HFF-Myc (cell line): Measurements from ENCODE around the gene CRB2.

ENCODE experiments used
- DNase-seq: peaks from one replicate; pipeline ENCODE4 v3.0.0-alpha.2; 2011; ENCODE audit warnings: low read depth; ENCODE audit errors: extremely low read depth
- H3K4me3 ChIP-seq: replicated peaks from 2 replicates; pipeline ENCODE4 v1.5.1; 2011; ENCODE audit warnings: low read depth, mild to moderate bottlenecking, control low read depth, low read length
- CTCF ChIP-seq: IDR thresholded peaks from 2 replicates; pipeline ENCODE4 v1.5.1; 2012; ENCODE audit warnings: mild to moderate bottlenecking, low read depth, low read length, control low read depth; ENCODE audit errors: missing control alignments

CRB2 gene

GRCh38 chr9:123380852-123381705 lies 25.1 kb downstream of the CRB2 start:
- no peak overlapping the region for H3K4me3 ChIP-seq
- TF ChIP-seq CTCF = no peak
- no peak for DNase-seq

- no peak overlapping the region for H3K4me3 ChIP-seq
- no peak for DNase-seq
- no peak for TF ChIP-seq CTCF
Observed at GRCh38 chr9:123382653-123383511, 26.9 kb downstream of the CRB2 start.

GRCh38 chr9:123383512-123384170 lies 27.6 kb downstream of the CRB2 start:
- H3K4me3 ChIP-seq = no peak overlapping the region
- TF ChIP-seq CTCF = no peak
- DNase-seq = no peak

- no peak overlapping the region for H3K4me3 ChIP-seq
- no peak for TF ChIP-seq CTCF
- no peak for DNase-seq
Observed at GRCh38 chr9:123387686-123388085, 31.7 kb downstream of the CRB2 start.

- no peak for DNase-seq
- no peak for TF ChIP-seq CTCF
- H3K4me3 ChIP-seq = no peak overlapping the region
Observed at GRCh38 chr9:123389070-123389469, 33.1 kb downstream of the CRB2 start.

GRCh38 chr9:123389698-123390097 lies 33.7 kb downstream of the CRB2 start:
- TF ChIP-seq CTCF = no peak
- DNase-seq = no peak
- no peak overlapping the region for H3K4me3 ChIP-seq
